Activated B cell treated with CpG ODN at 0.5 μM for 24 hours (primary cell): Measurements from ENCODE around the gene SAMD4A. TPM values are rescaled to one million over a fixed set of nuclear protein-coding genes. Genes with fewer than 3 reads are reported as not detected.

Experiments
- ATAC-seq: fragments of 200-7000 bp; cut with Tn5 transposase; one replicate; pipeline ENCODE4 v1.10.0; 2021; ENCODE audit warnings: low read depth, mild to moderate bottlenecking, moderate library complexity
- CTCF ChIA-PET: fragments of 350-600 bp; sonication (Branson Sonifier 250); formaldehyde crosslinking; loops from one replicate; lab custom pipeline; 2021; ENCODE audit warnings: antibody characterized with exemption; lab: Charles Lee
- POLR2A ChIA-PET: fragments of 350-600 bp; sonication (Branson Sonifier 250); formaldehyde crosslinking; loops from one replicate; lab custom pipeline; 2021; ENCODE audit warnings: antibody characterized with exemption; lab: Charles Lee
- DNase-seq: peaks from one replicate; pipeline ENCODE4 v3.0.0; 2022
- H3K27ac Mint-ChIP-seq: one replicate; pipeline ENCODE4 v1.8.0; 2020; ENCODE audit warnings: mixed read lengths
- H3K27me3 Mint-ChIP-seq: one replicate; pipeline ENCODE4 v1.8.0; 2021; ENCODE audit warnings: mixed read lengths
- H3K36me3 Mint-ChIP-seq: one replicate; pipeline ENCODE4 v1.8.0; 2021; ENCODE audit warnings: low read depth, mixed read lengths
- H3K4me1 Mint-ChIP-seq: one replicate; pipeline ENCODE4 v1.8.0; 2021; ENCODE audit warnings: mixed read lengths
- H3K4me3 Mint-ChIP-seq: one replicate; pipeline ENCODE4 v1.8.0; 2020; ENCODE audit warnings: mild to moderate bottlenecking, mixed read lengths
- H3K9me3 Mint-ChIP-seq: one replicate; pipeline ENCODE4 v1.8.0; 2020; ENCODE audit warnings: mixed read lengths
- intact Hi-C: fragments of 100-400 bp; cut with micrococcal nuclease; formaldehyde crosslinking; loops from one replicate; pipeline ENCODE4 v1.15.1; 2024
- total RNA-seq: library from RNA; stranded (reverse); gene quantifications from 2 replicates; pipeline ENCODE4 v1.2.3, GENCODE V29; 2022
- TF ChIP-seq, protein P1 (sequence below): fragments of 200-600 bp; IDR thresholded peaks from one replicate; pipeline ENCODE4 v1.8.0; 2022; ENCODE audit warnings: antibody characterized with exemption, mild to moderate bottlenecking

The SAMD4A gene
- total RNA-seq, 1 donor from 2014 or later: 8.7 TPM

GRCh38 chr14:54767139-54767431 is 200.2 kb downstream of the SAMD4A start:
- ATAC-seq (no peak), DNase-seq (no peak)
- CTCF ChIA-PET: no interaction called here
- Mint-ChIP-seq H3K4me1 (no peaks in the 10 kb centered on the region), H3K36me3 (peaks cover 42% of the 10 kb centered on the region), H3K9me3 (no peaks in the 10 kb centered on the region), H3K4me3 (no peak overlapping the region), H3K27me3 (no peaks in the 10 kb centered on the region), H3K27ac (no peak overlapping the region)
- POLR2A ChIA-PET: no interaction called here
- intact Hi-C loops: no loop called here
- TF ChIP-seq, protein P1, sequence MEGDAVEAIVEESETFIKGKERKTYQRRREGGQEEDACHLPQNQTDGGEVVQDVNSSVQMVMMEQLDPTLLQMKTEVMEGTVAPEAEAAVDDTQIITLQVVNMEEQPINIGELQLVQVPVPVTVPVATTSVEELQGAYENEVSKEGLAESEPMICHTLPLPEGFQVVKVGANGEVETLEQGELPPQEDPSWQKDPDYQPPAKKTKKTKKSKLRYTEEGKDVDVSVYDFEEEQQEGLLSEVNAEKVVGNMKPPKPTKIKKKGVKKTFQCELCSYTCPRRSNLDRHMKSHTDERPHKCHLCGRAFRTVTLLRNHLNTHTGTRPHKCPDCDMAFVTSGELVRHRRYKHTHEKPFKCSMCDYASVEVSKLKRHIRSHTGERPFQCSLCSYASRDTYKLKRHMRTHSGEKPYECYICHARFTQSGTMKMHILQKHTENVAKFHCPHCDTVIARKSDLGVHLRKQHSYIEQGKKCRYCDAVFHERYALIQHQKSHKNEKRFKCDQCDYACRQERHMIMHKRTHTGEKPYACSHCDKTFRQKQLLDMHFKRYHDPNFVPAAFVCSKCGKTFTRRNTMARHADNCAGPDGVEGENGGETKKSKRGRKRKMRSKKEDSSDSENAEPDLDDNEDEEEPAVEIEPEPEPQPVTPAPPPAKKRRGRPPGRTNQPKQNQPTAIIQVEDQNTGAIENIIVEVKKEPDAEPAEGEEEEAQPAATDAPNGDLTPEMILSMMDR: no peak

- Mint-ChIP-seq H3K4me3 (no peak overlapping the region), H3K27ac (no peak overlapping the region), H3K9me3 (no peaks in the 10 kb centered on the region), H3K4me1 (no peaks in the 10 kb centered on the region), H3K36me3 (peaks cover 40% of the 10 kb centered on the region), H3K27me3 (no peaks in the 10 kb centered on the region)
- ChIA-PET POLR2A (no interaction called here), CTCF (no interaction called here)
- TF ChIP-seq, protein P1: no peak
- intact Hi-C loops: no loop called here
- ATAC-seq (no peak), DNase-seq (no peak)
These were observed 200.5 kb downstream of the SAMD4A start for GRCh38 chr14:54767450-54767849.

DNA sequence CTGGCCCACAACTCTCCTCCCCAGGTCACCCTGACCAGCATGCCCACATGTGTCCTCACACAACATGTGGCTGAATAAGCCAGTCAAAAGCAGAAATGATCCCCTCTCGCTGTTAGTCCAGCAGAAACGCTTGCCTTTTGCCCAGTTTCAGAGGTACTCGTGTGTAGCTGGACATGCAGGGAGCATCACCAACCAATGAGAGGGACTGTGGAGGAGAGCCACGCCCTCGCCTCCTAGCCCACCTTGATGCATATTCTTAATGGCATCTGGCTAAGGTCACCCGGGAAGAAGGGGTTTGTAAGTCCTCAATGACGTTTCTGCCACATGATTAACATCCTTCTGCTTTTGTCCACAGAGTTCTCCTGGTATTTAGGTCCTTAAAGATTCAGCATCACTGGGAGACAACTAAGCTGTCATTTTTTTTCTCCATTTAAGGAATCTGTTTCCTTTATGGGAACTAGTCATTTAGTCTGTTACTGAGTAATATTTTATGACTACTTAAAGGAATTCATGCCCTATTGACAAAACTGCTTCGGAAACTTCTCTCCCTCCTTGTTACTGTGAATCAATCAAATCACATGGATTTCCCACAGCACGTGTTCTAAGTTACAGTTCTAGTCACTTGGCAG is 201.7 kb downstream of the SAMD4A start:
- POLR2A ChIA-PET: no interaction called here
- DNase-seq (no peak), ATAC-seq (no peak)
- no peak overlapping the region for H3K27ac Mint-ChIP-seq
- peaks cover 11% of the 10 kb centered on the region for H3K4me1 Mint-ChIP-seq
- intact Hi-C loops: no loop called here
- no peaks in the 10 kb centered on the region for H3K9me3 Mint-ChIP-seq
- TF ChIP-seq, protein P1: no peak
- no peak overlapping the region for H3K4me3 Mint-ChIP-seq
- no peaks in the 10 kb centered on the region for H3K27me3 Mint-ChIP-seq
- CTCF ChIA-PET: no interaction called here
- peaks cover 35% of the 10 kb centered on the region for H3K36me3 Mint-ChIP-seq

DNA sequence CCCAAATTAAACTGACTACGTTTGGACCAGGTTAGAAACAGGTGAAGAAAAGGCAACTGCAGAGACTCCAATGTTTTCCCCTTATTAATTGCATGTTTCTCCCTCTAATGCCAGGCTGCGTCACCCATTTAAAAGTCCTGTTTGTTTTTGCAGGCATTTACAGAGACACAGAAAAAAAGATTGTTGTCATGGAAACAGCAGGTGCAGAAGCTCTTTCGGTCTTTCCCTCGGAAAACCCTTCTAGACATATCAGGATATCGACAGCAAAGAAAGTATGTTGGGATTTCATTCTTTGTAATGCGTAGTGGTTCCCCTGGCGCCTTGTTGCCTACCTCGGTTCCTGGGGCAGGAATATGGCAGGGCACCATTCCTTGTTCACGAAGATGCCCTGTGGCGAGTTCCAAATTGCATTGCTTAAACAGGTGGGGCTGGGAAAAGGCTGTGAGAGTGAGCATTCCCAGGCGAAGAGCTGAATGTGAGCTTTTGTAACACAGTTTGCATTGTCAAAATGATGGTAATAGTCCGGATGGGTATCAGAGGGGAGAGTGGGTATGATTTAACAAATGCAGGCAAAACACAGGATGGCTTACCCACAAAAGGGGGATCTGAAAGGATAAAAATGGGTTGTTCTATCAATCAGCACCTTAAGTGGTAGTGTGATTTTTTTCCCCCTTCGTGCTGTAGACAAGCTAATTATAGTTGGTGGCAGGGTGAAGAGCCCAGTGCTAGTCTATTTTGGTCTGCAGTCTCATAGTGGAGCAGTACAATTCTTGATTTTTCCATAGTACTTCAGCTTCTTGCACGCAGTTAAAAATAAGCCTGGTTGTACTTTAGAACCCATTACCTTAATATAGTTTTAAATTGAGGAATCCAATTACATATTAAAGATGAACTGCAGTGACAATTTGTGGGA is 203.3 kb downstream of the SAMD4A start:
- Mint-ChIP-seq H3K9me3 (no peaks in the 10 kb centered on the region), H3K27me3 (no peaks in the 10 kb centered on the region), H3K4me1 (peaks cover 21% of the 10 kb centered on the region), H3K4me3 (no peak overlapping the region), H3K27ac (no peak overlapping the region), H3K36me3 (peaks cover 22% of the 10 kb centered on the region)
- CTCF ChIA-PET: no interaction called here
- TF ChIP-seq, protein P1: no peak
- intact Hi-C loops: loop anchor here (5.0 to 10.0 kb wide), 4 partner anchors 143 to 505 kb away; partner anchors contain the start of genes CNIH1 and FBXO34
- ATAC-seq (no peak), DNase-seq (no peak)
- POLR2A ChIA-PET: no interaction called here

DNA sequence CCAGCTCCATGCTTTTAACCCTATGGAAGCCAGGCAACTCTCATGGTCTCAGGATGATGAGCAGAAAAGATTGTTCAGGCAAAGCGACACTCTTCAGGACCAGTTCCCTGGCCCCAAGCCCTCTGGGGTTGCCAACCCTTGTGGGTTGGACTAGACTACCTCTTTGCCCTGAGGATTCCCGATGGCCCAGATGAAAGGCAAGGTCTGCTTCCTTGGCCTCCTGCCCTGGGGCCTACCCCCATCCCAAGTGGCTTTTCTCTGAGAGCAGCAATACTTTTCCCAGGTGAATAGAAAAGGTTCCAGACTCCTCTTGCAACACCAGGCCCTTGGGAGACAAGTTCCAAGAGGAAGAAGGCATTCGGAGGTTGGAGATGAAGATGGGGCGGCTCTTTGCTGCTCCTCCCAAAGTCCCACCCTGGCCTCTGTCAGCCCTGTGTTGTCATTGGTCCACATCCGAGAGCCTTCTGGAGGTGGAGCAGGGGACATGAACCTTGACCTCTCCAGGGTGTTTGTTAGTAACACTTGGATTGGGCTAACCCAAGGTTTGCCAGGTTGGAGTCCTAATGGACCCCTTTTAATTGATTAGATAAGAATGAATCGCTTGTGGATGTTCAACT is 204.6 kb downstream of the SAMD4A start:
- Mint-ChIP-seq H3K36me3 (peaks cover 16% of the 10 kb centered on the region), H3K4me1 (peaks cover 34% of the 10 kb centered on the region), H3K27me3 (no peaks in the 10 kb centered on the region), H3K4me3 (no peak overlapping the region), H3K9me3 (no peaks in the 10 kb centered on the region), H3K27ac (no peak overlapping the region)
- intact Hi-C loops: loop anchor here (5.0 to 10.0 kb wide), 4 partner anchors 144 to 503 kb away; partner anchors contain the start of genes CNIH1 and FBXO34
- no peak for ATAC-seq
- POLR2A ChIA-PET: interaction anchor here (0.8 kb wide), 1 partner anchor 204 kb away, joined by 3 read pairs; no protein-coding TSS in a partner anchor
- TF ChIP-seq, protein P1: no peak
- DNase-seq: no peak
- CTCF ChIA-PET: no interaction called here
